Activated T-cell treated with anti-CD3 and anti-CD28 coated beads, Interleukin-2, amount 50 U/mL, for 24 hours (primary cell): ENCODE data around the gene WASHC1.
A peak's percentile ranks its signal among the peaks of the same experiment; 100 is the strongest.
"Not testable (repeated sequence)": the region's sequence is repeated elsewhere in the genome, so short reads cannot be mapped to it uniquely, and the experiment has no call there.

ENCODE experiments used
- DNase-seq: peaks from one replicate; pipeline ENCODE4 v3.0.0-alpha.2; 2020
- H3K27ac Mint-ChIP-seq: 2 replicates; pipeline ENCODE4 v1.8.0; 2020; ENCODE audit warnings: mild to moderate bottlenecking, mixed read lengths
- H3K27me3 Mint-ChIP-seq: 2 replicates; pipeline ENCODE4 v1.8.0; 2020; ENCODE audit warnings: mixed read lengths
- H3K36me3 Mint-ChIP-seq: 2 replicates; pipeline ENCODE4 v1.8.0; 2020; ENCODE audit warnings: low read depth, mixed read lengths
- H3K4me1 Mint-ChIP-seq: 2 replicates; pipeline ENCODE4 v1.8.0; 2020; ENCODE audit warnings: low read depth, mixed read lengths
- H3K4me3 Mint-ChIP-seq: 2 replicates; pipeline ENCODE4 v1.8.0; 2020; ENCODE audit warnings: mild to moderate bottlenecking, moderate library complexity, mixed read lengths
- H3K9me3 Mint-ChIP-seq: 2 replicates; pipeline ENCODE4 v1.8.0; 2020; ENCODE audit warnings: mixed read lengths

WASHC1 gene

DNA sequence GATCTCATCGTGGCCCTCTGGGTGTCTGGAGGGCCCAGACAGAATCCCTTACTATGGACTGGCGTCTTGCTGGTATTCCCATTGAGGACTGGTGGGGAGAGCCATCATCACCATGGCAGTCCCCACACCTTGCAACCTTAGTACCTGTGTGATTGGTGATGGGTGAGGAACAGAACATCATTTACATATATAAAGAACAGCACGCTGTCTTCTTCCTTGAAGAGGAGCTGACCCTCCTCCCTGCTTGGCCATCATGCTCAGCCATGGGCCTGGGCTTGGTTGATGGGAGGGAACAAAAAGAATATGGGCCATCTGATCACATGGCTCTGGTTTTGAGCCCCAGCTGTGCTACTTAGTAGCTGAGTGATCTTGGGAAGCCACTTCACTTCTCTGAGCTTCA lies 13.9 kb upstream of the WASHC1 start:
- not testable (repeated sequence) for H3K9me3 Mint-ChIP-seq, H3K4me1 Mint-ChIP-seq, H3K36me3 Mint-ChIP-seq, H3K4me3 Mint-ChIP-seq, H3K27ac Mint-ChIP-seq, DNase-seq
- H3K27me3 Mint-ChIP-seq, result peaks cover 11% of the 10 kb centered on the region

DNA sequence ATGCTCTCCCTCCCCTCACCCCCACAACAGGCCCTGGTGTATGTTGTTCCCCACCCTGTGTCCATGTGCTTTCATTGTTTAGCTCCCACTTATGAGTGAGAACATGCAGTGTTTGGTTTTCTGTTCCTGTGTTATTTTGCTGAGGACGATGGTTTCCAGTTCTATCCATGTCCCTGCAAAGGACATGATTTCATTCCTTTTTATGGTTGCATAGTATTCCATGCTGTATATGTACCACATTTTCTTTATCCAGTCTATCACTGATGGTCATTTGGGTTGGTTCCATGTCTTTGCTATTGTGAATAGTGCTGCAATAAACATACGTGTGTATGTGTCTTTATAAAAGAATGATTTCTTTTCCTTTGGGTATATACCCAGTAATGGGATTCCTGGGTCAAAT lies 12.6 kb upstream of the WASHC1 start:
- not testable (repeated sequence) for DNase-seq, H3K4me1 Mint-ChIP-seq, H3K27ac Mint-ChIP-seq, H3K9me3 Mint-ChIP-seq, H3K4me3 Mint-ChIP-seq, H3K36me3 Mint-ChIP-seq
- H3K27me3 Mint-ChIP-seq, result peaks cover 11% of the 10 kb centered on the region

GRCh38 chr9:41261-41676 lies 12.0 kb upstream of the WASHC1 start:
- H3K4me3 Mint-ChIP-seq, H3K36me3 Mint-ChIP-seq, H3K27ac Mint-ChIP-seq, H3K9me3 Mint-ChIP-seq, DNase-seq, H3K4me1 Mint-ChIP-seq: not testable (repeated sequence)
- H3K27me3 Mint-ChIP-seq, result peaks cover 10% of the 10 kb centered on the region

- not testable (repeated sequence) for H3K4me3 Mint-ChIP-seq, H3K27ac Mint-ChIP-seq, H3K9me3 Mint-ChIP-seq, H3K4me1 Mint-ChIP-seq, H3K36me3 Mint-ChIP-seq, H3K27me3 Mint-ChIP-seq, DNase-seq
Measured at GRCh38 chr9:32308-32707, 3.1 kb upstream of the WASHC1 start.

DNA sequence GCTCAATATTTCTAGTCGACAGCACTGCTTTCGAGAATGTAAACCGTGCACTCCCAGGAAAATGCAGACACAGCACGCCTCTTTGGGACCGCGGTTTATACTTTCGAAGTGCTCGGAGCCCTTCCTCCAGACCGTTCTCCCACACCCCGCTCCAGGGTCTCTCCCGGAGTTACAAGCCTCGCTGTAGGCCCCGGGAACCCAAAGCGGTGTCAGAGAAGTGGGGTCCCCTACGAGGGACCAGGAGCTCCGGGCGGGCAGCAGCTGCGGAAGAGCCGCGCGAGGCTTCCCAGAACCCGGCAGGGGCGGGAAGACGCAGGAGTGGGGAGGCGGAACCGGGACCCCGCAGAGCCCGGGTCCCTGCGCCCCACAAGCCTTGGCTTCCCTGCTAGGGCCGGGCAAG lies 481 bp downstream of the WASHC1 start:
- not testable (repeated sequence) for H3K9me3 Mint-ChIP-seq, H3K4me1 Mint-ChIP-seq, H3K27ac Mint-ChIP-seq, H3K27me3 Mint-ChIP-seq, H3K36me3 Mint-ChIP-seq
- DNase-seq, result peak; percentile 42
- H3K4me3 Mint-ChIP-seq, result peak overlapping the region; percentile 41

DNA sequence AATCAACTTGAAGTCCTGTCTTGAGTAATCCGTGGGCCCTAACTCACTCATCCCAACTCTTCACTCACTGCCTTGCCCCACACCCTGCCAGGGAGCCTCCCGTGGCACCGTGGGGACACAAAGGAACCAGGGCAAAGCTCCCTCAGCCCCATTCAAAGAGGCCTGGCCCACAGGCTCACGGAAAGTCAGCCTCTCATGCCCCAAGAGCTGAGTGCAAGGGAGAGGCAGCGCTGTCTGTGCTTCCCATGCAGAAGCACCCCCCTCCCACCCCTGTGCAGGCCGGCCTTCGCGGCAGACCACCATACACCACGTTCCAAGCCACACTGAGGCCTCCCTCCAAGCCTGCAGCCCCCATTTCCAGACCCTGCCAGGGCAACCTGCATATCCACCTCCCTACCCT lies 7.6 kb downstream of the WASHC1 start:
- H3K36me3 Mint-ChIP-seq, H3K9me3 Mint-ChIP-seq, H3K27me3 Mint-ChIP-seq, H3K4me1 Mint-ChIP-seq, DNase-seq, H3K27ac Mint-ChIP-seq, H3K4me3 Mint-ChIP-seq: not testable (repeated sequence)

GRCh38 chr9:16875-17274 lies 12.4 kb downstream of the WASHC1 start:
- DNase-seq, H3K27ac Mint-ChIP-seq, H3K27me3 Mint-ChIP-seq, H3K36me3 Mint-ChIP-seq, H3K4me3 Mint-ChIP-seq, H3K4me1 Mint-ChIP-seq, H3K9me3 Mint-ChIP-seq: not testable (repeated sequence)

DNA sequence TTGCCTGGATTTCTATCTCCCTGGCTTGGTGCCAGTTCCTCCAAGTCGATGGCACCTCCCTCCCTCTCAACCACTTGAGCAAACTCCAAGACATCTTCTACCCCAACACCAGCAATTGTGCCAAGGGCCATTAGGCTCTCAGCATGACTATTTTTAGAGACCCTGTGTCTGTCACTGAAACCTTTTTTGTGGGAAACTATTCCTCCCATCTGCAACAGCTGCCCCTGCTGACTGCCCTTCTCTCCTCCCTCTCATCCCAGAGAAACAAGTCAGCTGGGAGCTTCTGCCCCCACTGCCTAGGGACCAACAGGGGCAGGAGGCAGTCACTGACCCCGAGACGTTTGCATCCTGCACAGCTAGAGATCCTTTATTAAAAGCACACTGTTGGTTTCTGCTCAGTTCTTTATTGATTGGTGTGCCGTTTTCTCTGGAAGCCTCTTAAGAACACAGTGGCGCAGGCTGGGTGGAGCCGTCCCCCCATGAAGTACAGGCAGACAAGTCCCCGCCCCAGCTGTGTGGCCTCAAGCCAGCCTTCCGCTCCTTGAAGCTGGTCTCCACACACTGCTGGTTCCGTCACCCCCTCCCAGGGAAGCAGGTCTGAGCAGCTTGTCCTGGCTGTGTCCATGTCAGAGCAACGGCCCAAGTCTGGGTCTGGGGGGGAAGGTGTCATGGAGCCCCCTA lies 15.0 kb downstream of the WASHC1 start:
- H3K27me3 Mint-ChIP-seq, H3K27ac Mint-ChIP-seq, H3K4me3 Mint-ChIP-seq, H3K4me1 Mint-ChIP-seq, H3K9me3 Mint-ChIP-seq, H3K36me3 Mint-ChIP-seq, DNase-seq: not testable (repeated sequence)

DNA sequence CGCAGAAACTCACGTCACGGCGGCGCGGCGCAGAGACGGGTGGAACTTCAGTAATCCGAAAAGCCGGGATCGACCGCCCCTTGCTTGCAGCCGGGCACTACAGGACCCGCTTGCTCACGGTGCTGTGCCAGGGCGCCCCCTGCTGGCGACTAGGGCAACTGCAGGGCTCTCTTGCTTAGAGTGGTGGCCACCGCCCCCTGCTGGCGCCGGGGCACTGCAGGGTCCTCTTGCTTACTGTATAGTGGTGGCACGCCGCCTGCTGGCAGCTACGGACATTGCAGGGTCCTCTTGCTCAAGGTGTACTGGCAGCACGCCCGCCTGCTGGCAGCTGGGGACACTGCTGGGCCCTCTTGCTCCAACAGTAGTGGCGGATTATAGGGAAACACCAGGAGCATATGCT lies 18.1 kb downstream of the WASHC1 start:
- not testable (repeated sequence) for H3K4me1 Mint-ChIP-seq, H3K36me3 Mint-ChIP-seq, H3K27ac Mint-ChIP-seq, H3K27me3 Mint-ChIP-seq, H3K9me3 Mint-ChIP-seq, H3K4me3 Mint-ChIP-seq
- DNase-seq, result peak; percentile 74

DNA sequence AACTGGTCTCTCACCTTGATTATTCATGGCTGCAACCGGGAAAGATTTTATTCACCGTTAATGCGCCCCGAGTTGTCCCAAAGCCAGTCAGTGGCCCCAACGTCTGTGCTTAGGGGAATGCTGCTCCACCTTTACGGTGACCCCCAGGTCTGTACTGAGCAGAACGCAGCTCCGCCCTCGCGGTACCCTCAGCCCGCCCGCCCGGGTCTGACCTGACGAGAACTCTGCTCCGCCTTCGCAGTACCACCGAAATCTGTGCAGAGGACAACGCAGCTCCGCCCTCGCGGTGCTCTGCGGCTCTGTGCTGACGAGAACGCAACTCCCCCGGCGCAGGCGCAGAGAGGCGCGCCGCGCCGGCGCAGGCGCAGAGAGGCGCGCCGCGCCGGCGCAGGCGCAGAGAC lies 18.6 kb downstream of the WASHC1 start:
- not testable (repeated sequence) for H3K4me1 Mint-ChIP-seq, H3K4me3 Mint-ChIP-seq, H3K27me3 Mint-ChIP-seq, H3K27ac Mint-ChIP-seq, H3K9me3 Mint-ChIP-seq, H3K36me3 Mint-ChIP-seq
- peak; percentile 29 for DNase-seq

- H3K27me3 Mint-ChIP-seq, H3K36me3 Mint-ChIP-seq, DNase-seq, H3K9me3 Mint-ChIP-seq, H3K4me1 Mint-ChIP-seq, H3K27ac Mint-ChIP-seq, H3K4me3 Mint-ChIP-seq: not testable (repeated sequence)
Measured at GRCh38 chr9:10207-10606, 19.0 kb downstream of the WASHC1 start.
